Peyer's patch (tissue), 4 donors: ENCODE measurements around the gene DNAL4. TPM values are rescaled to one million over a fixed set of nuclear protein-coding genes. Genes with fewer than 3 reads are reported as not detected.
A peak's percentile ranks its signal among the peaks of the same experiment; 100 is the strongest.

ENCODE experiments used
- DNase-seq, 3 donors: peaks; one replicate each; pipeline ENCODE4 v3.0.0-alpha.2; 2017 to 2019
- H3K27ac ChIP-seq, 4 donors: fragments of 200-600 bp; sonication (generic); one replicate each; pipeline ENCODE4 v1.5.1; 2016 to 2019
- H3K27me3 ChIP-seq, 2 donors: fragments of 200-600 bp; sonication (generic); one replicate each; pipeline ENCODE4 v1.5.1; 2019
- H3K36me3 ChIP-seq, 3 donors: fragments of 200-600 bp; sonication (generic); one replicate each; pipeline ENCODE4 v1.5.1; 2016 to 2019
- H3K4me1 ChIP-seq, 4 donors: fragments of 200-600 bp; sonication (generic); one replicate each; pipeline ENCODE4 v1.5.1; 2016 to 2019
- H3K4me3 ChIP-seq, 4 donors: fragments of 200-600 bp; sonication (generic); 1 replicate in 3 of 4; 2 replicates in 1 of 4; pipeline ENCODE4 v1.5.1; 2016 to 2019; ENCODE audit warnings: mild to moderate bottlenecking in 1 of 4
- H3K9me3 ChIP-seq, 4 donors: fragments of 200-600 bp; sonication (generic); one replicate each; pipeline ENCODE4 v1.5.1; 2016 to 2019; ENCODE audit warnings: mild to moderate bottlenecking in 1 of 4
- CTCF ChIP-seq, 6 experiments: fragments of 450-650 bp in 4 of 6; fragments of 200-600 bp in 2 of 6; sonication (generic) in 1 of 6; IDR thresholded peaks; one replicate each; pipeline ENCODE4 v1.5.1; 2017 to 2019; ENCODE audit warnings: antibody characterized with exemption in 6 of 6, mild to moderate bottlenecking in 3 of 6, moderate library complexity in 1 of 6
- POLR2A ChIP-seq, 2 donors: fragments of 450-650 bp; IDR thresholded peaks; one replicate each; pipeline ENCODE4 v1.5.1; 2017; ENCODE audit warnings: antibody characterized with exemption in 2 of 2, mild to moderate bottlenecking in 2 of 2, moderate library complexity in 2 of 2
- total RNA-seq, 4 donors: library from RNA; depleted of rRNA; stranded (reverse); fragments of >200 nt; gene quantifications; one replicate each; pipeline ENCODE4 v1.1.0, GENCODE V29; 2016

The DNAL4 gene
- total RNA-seq, 4 donors from 2014 or later: 15.2 to 21.6 (median 16.2) TPM; not detected in 1

- TF ChIP-seq POLR2A (IDR thresholded peaks at IDR 0.05): no peak
- TF ChIP-seq CTCF (IDR thresholded peaks at IDR 0.05): no peak
Measured at GRCh38 chr22:38789606-38790005, 4.3 kb downstream of the DNAL4 start.

GRCh38 chr22:38788846-38789245, 5.1 kb downstream of the DNAL4 start:
- H3K4me3 ChIP-seq: no peak overlapping the region
- H3K9me3 ChIP-seq: no peaks in the 10 kb centered on the region
- no peak for TF ChIP-seq POLR2A (IDR thresholded peaks at IDR 0.05)
- TF ChIP-seq CTCF (IDR thresholded peaks at IDR 0.05): no peak
- no peaks in the 10 kb centered on the region for H3K27me3 ChIP-seq
- no peak for DNase-seq
- H3K27ac ChIP-seq: peak overlapping the region in 2 of 4 donors; percentile 32 to 76
- H3K4me1 ChIP-seq: peaks cover 0 to 27% (median 3%) of the 10 kb centered on the region in 4 donors
- H3K36me3 ChIP-seq: peaks cover 0 to 10% (median 0%) of the 10 kb centered on the region in 3 donors

More at GRCh38 chr22:38789606-38790005, 4.3 kb downstream of the DNAL4 start:
- no peak overlapping the region for H3K27ac ChIP-seq
- H3K27me3 ChIP-seq: no peaks in the 10 kb centered on the region
- DNase-seq: no peak
- H3K4me3 ChIP-seq: no peak overlapping the region
- H3K36me3 ChIP-seq: peaks cover 0 to 10% (median 0%) of the 10 kb centered on the region in 3 donors
- H3K4me1 ChIP-seq: peaks cover 0 to 27% (median 3%) of the 10 kb centered on the region in 4 donors
- no peaks in the 10 kb centered on the region for H3K9me3 ChIP-seq

GRCh38 chr22:38788021-38788816, 5.7 kb downstream of the DNAL4 start:
- TF ChIP-seq POLR2A (IDR thresholded peaks at IDR 0.05) (no peak), CTCF (IDR thresholded peaks at IDR 0.05) (no peak)
- Histone ChIP-seq H3K36me3 (peaks cover 0 to 10% (median 0%) of the 10 kb centered on the region in 3 donors), H3K4me3 (no peak overlapping the region), H3K4me1 (peaks cover 0 to 25% (median 1%) of the 10 kb centered on the region in 4 donors), H3K9me3 (no peaks in the 10 kb centered on the region), H3K27ac (peak overlapping the region in 3 of 4 donors; percentile 24 to 76 (median 32)), H3K27me3 (no peaks in the 10 kb centered on the region)
- no peak for DNase-seq

GRCh38 chr22:38786631-38787030, 7.3 kb downstream of the DNAL4 start:
- no peaks in the 10 kb centered on the region for H3K9me3 ChIP-seq
- H3K4me3 ChIP-seq: no peak overlapping the region
- H3K4me1 ChIP-seq: peaks cover 0 to 18% (median 0%) of the 10 kb centered on the region in 4 donors
- TF ChIP-seq POLR2A (IDR thresholded peaks at IDR 0.05): no peak
- TF ChIP-seq CTCF (IDR thresholded peaks at IDR 0.05): no peak
- no peaks in the 10 kb centered on the region for H3K27me3 ChIP-seq
- peaks cover 0 to 10% (median 0%) of the 10 kb centered on the region in 3 donors for H3K36me3 ChIP-seq
- DNase-seq: no peak
- peak overlapping the region in 1 of 4 donors; percentile 42 for H3K27ac ChIP-seq

- Histone ChIP-seq H3K4me1 (peaks cover 0 to 18% (median 0%) of the 10 kb centered on the region in 4 donors), H3K4me3 (no peak overlapping the region), H3K9me3 (no peaks in the 10 kb centered on the region), H3K27me3 (no peaks in the 10 kb centered on the region), H3K27ac (no peak overlapping the region), H3K36me3 (peaks cover 0 to 18% (median 0%) of the 10 kb centered on the region in 3 donors)
- no peak for DNase-seq
- TF ChIP-seq CTCF (IDR thresholded peaks at IDR 0.05) (no peak), POLR2A (IDR thresholded peaks at IDR 0.05) (no peak)
Measured at GRCh38 chr22:38784856-38785255, 9.1 kb downstream of the DNAL4 start.
